Head of caudate nucleus (tissue), 42 donors: Measurements from ENCODE around the gene WWP2.
"Not testable (repeated sequence)": the region's sequence is repeated elsewhere in the genome, so short reads cannot be mapped to it uniquely, and the experiment has no call there.

Experiments used
- DNase-seq, 42 donors: peaks; one replicate each; pipeline versions ENCODE4 v3.0.0 to v3.0.0-alpha.2; 2020 to 2021; ENCODE audit warnings: mixed read lengths in 7 of 42
- intact Hi-C: fragments of 100-400 bp; cut with DNase I; formaldehyde crosslinking; loops from one replicate; pipeline ENCODE4 v1.15.0; 2022

The WWP2 gene

GRCh38 chr16:69744363-69745231, 17.5 kb upstream of the WWP2 start:
- intact Hi-C loops = no loop called here
- DNase-seq = no peak

- intact Hi-C loops = no loop called here
- peak in 3 of 42 donors; percentile 45 to 53 (median 49) for DNase-seq
These were observed 16.9 kb upstream of the WWP2 start for GRCh38 chr16:69745232-69745612.

GRCh38 chr16:69745959-69746358, 16.2 kb upstream of the WWP2 start:
- no peak for DNase-seq
- intact Hi-C loops = no loop called here

GRCh38 chr16:69747115-69747514, 15.0 kb upstream of the WWP2 start:
- no peak for DNase-seq
- intact Hi-C loops = no loop called here

GRCh38 chr16:69748694-69749345, 13.3 kb upstream of the WWP2 start:
- intact Hi-C loops = no loop called here
- DNase-seq = peak in 11 of 42 donors; percentile 31 to 73 (median 49)

- no peak for DNase-seq
- intact Hi-C loops = loop anchor here (2.0 kb wide), 1 partner anchor 45 kb away; no protein-coding TSS in a partner anchor
These were observed 8.0 kb upstream of the WWP2 start for GRCh38 chr16:69754143-69754468.

GRCh38 chr16:69754469-69755310, 7.4 kb upstream of the WWP2 start, which contains the start of gene NOB1:
TSS of gene NOB1 (minus strand) at chr16:69754926. CDS start at chr16:69754910, 16 bp downstream.
- intact Hi-C loops = loop anchor here (2.0 to 5.0 kb wide), 2 partner anchors 46 to 357 kb away; no protein-coding TSS in a partner anchor

GRCh38 chr16:69756705-69757104, 5.4 kb upstream of the WWP2 start:
- no peak for DNase-seq
- intact Hi-C loops = loop anchor here (5.0 kb wide), 1 partner anchor 359 kb away; no protein-coding TSS in a partner anchor

More at GRCh38 chr16:69754469-69755310, 7.4 kb upstream of the WWP2 start, which contains the start of gene NOB1:
- peak; percentile 89 to 99 (median 96) for DNase-seq

- intact Hi-C loops = loop anchor here (5.0 kb wide), 1 partner anchor 360 kb away; no protein-coding TSS in a partner anchor
- DNase-seq = not testable (repeated sequence)
These were observed 4.8 kb upstream of the WWP2 start for GRCh38 chr16:69757375-69757774.

- intact Hi-C loops = no loop called here
- peak in 5 of 42 donors; percentile 9 to 48 (median 39) for DNase-seq
These were observed 874 bp downstream of the WWP2 start for GRCh38 chr16:69762814-69763598.

GRCh38 chr16:69763599-69763942, 1.4 kb downstream of the WWP2 start:
- intact Hi-C loops = no loop called here
- DNase-seq = no peak

- intact Hi-C loops = no loop called here
- DNase-seq = no peak
These were observed 5.5 kb downstream of the WWP2 start for GRCh38 chr16:69767459-69768229.

- intact Hi-C loops = no loop called here
These were observed 6.5 kb downstream of the WWP2 start for GRCh38 chr16:69768666-69769065.

GRCh38 chr16:69769404-69769803, 7.3 kb downstream of the WWP2 start:
- intact Hi-C loops = no loop called here
- no peak for DNase-seq

More at GRCh38 chr16:69768666-69769065, 6.5 kb downstream of the WWP2 start:
- no peak for DNase-seq

- DNase-seq = no peak
- intact Hi-C loops = no loop called here
These were observed 9.5 kb downstream of the WWP2 start for GRCh38 chr16:69771651-69771967.

- no peak for DNase-seq
- intact Hi-C loops = no loop called here
These were observed 11.3 kb downstream of the WWP2 start for GRCh38 chr16:69773260-69773947.

GRCh38 chr16:69775563-69775962, 13.4 kb downstream of the WWP2 start:
- intact Hi-C loops = no loop called here
- DNase-seq = no peak
